Panc1 (cell line): ENCODE data around the gene DNM1. TPM values are rescaled to one million over a fixed set of nuclear protein-coding genes. Genes with fewer than 3 reads are reported as not detected.

Experiments
- ATAC-seq: fragments of 200-7000 bp; cut with Tn5 transposase; 2 replicates; pipeline ENCODE4 v1.9.1; 2020; ENCODE audit warnings: mild to moderate bottlenecking, moderate library complexity
- BruUV-seq: library from RNA; stranded (reverse); fragments of 400-500 nt; replicated peaks from 2 replicates; lab custom pipeline; 2021; lab: Mats Ljungman, UMichigan
- CTCF ChIA-PET: fragments of 300-600 bp; sonication (Branson Sonifier 250); formaldehyde crosslinking; loops from one replicate; lab custom pipeline; 2022; ENCODE audit warnings: antibody characterized with exemption; lab: Charles Lee
- POLR2A ChIA-PET: fragments of 300-600 bp; sonication (Branson Sonifier 250); formaldehyde crosslinking; loops from one replicate; lab custom pipeline; 2022; ENCODE audit warnings: antibody characterized with exemption; lab: Charles Lee
- DNase-seq: peaks from one replicate; pipeline ENCODE4 v3.0.0-alpha.2; 2010; ENCODE audit warnings: low read depth, low spot score
- H3K27ac ChIP-seq: 2 replicates; pipeline ENCODE4 v1.5.1; 2011; ENCODE audit warnings: mild to moderate bottlenecking, low read length, inconsistent platforms
- H3K27me3 ChIP-seq: fragments of 200-500 bp; sonication (Bioruptor generic); 2 replicates; pipeline ENCODE4 v1.6.0; 2014; ENCODE audit warnings: low read length, inconsistent platforms; ENCODE audit not compliant: control insufficient read depth, insufficient read depth
- H3K36me3 ChIP-seq: fragments of 200-500 bp; sonication (Bioruptor generic); 2 replicates; pipeline ENCODE4 v1.5.1; 2014; ENCODE audit warnings: inconsistent platforms, mild to moderate bottlenecking, low read length, moderate library complexity; ENCODE audit not compliant: control insufficient read depth, insufficient read depth
- H3K4me1 ChIP-seq: 2 replicates; pipeline ENCODE4 v1.5.1; 2011; ENCODE audit warnings: inconsistent platforms, mild to moderate bottlenecking, low read length, moderate library complexity; ENCODE audit not compliant: control insufficient read depth, insufficient read depth
- H3K4me3 ChIP-seq, 2 experiments: 2 replicates each; pipeline ENCODE4 v1.5.1; 2011 to 2012; ENCODE audit warnings: low read depth in 2 of 2, low read length in 2 of 2, mild to moderate bottlenecking in 2 of 2, inconsistent platforms in 1 of 2, moderate library complexity in 1 of 2
- H3K9me3 ChIP-seq: fragments of 200-500 bp; sonication (Bioruptor generic); 2 replicates; pipeline ENCODE4 v1.5.1; 2014; ENCODE audit warnings: low read depth, mild to moderate bottlenecking, inconsistent platforms, low read length, moderate library complexity; ENCODE audit not compliant: control insufficient read depth, insufficient read depth
- POLR2AphosphoS5 ChIP-seq: IDR thresholded peaks from 2 replicates; pipeline ENCODE4 v1.6.1; 2012; ENCODE audit warnings: mild to moderate bottlenecking, low read depth, low read length, moderate library complexity
- SIN3A ChIP-seq: IDR thresholded peaks from 2 replicates; pipeline ENCODE4 v1.6.1; 2012; ENCODE audit warnings: low read depth, mild to moderate bottlenecking, low read length, moderate library complexity, borderline replicate concordance; ENCODE audit not compliant: insufficient read depth
- TCF7L2 ChIP-seq: IDR thresholded peaks from 2 replicates; pipeline ENCODE4 v1.6.1; 2011; ENCODE audit warnings: mild to moderate bottlenecking, low read depth, low read length, inconsistent platforms
- in situ Hi-C: cut with HindIII; loops from 2 replicates; pipeline ENCODE4 v1.10.0; 2016; ENCODE audit warnings: low sequenced_read_pairs, low pct_unique_long_range_greater_than_20kb
- intact Hi-C: fragments of 100-400 bp; cut with micrococcal nuclease; formaldehyde crosslinking; loops from one replicate; pipeline ENCODE4 v1.10.0; 2022; ENCODE audit not compliant: unreplicated experiment
- total RNA-seq: library from RNA; stranded (reverse); gene quantifications from one replicate; pipeline ENCODE4 v1.2.1, GENCODE V29; 2021; ENCODE audit not compliant: unreplicated experiment
- TF ChIP-seq, protein P1 (sequence below): fragments of 450-650 bp; IDR thresholded peaks from 2 replicates; pipeline ENCODE4 v1.5.1; 2017; ENCODE audit warnings: mild to moderate bottlenecking
- TF ChIP-seq, protein P2 (sequence below), 2 experiments: IDR thresholded peaks; 2 replicates each; pipeline ENCODE4 v1.6.1; 2011 to 2012; ENCODE audit warnings: low read depth in 2 of 2, control low read depth in 1 of 2, low read length in 1 of 2, mild to moderate bottlenecking in 1 of 2, moderate library complexity in 1 of 2; ENCODE audit not compliant: insufficient read depth in 1 of 2

DNM1 gene
- total RNA-seq, 1 experiment from 2014 or later = 18.7 TPM

DNA sequence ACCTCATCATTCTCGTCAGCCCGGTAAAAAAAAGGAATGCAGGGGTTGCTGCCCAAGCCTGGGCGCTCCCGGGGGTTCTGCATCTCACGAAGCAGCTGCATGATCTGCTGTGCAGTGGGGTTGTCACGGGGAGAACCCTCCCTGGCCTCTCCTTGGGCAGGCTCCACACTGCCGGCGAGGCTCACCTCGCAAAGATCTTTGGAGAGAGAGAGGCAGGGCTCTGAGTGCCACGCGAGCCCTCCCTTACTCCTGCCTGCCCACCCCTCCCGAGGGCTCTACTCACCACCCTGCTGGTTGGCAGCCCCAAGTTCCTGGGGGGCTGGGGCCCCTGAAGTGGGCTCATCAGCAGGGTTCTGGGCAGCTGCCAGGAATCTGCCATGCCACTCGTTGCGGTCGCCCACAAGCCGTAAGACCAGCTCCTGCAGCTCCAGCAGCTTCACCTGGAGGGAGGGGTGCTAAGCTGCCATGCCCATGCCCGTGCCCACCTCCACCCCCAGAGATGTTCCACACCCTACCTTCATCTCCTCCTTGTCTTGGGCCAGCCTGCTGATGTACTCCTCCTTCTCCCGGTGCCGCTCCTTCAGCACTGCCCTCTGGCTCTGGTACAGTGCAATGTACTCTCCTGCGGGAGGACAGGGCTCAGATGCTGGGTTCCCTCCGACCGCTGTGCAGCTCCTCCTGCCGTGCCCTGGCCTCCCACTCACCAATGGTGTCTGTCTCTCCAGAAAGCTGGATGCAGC lies 54.1 kb downstream of the DNM1 start:
- intact Hi-C loops (no loop called here), in situ Hi-C loops (no loop called here)
- Histone ChIP-seq H3K4me1 (no peaks in the 10 kb centered on the region), H3K9me3 (no peaks in the 10 kb centered on the region), H3K27ac (no peak overlapping the region), H3K36me3 (no peaks in the 10 kb centered on the region), H3K27me3 (no peaks in the 10 kb centered on the region), H3K4me3 (no peak overlapping the region)
- TF ChIP-seq, protein P1, sequence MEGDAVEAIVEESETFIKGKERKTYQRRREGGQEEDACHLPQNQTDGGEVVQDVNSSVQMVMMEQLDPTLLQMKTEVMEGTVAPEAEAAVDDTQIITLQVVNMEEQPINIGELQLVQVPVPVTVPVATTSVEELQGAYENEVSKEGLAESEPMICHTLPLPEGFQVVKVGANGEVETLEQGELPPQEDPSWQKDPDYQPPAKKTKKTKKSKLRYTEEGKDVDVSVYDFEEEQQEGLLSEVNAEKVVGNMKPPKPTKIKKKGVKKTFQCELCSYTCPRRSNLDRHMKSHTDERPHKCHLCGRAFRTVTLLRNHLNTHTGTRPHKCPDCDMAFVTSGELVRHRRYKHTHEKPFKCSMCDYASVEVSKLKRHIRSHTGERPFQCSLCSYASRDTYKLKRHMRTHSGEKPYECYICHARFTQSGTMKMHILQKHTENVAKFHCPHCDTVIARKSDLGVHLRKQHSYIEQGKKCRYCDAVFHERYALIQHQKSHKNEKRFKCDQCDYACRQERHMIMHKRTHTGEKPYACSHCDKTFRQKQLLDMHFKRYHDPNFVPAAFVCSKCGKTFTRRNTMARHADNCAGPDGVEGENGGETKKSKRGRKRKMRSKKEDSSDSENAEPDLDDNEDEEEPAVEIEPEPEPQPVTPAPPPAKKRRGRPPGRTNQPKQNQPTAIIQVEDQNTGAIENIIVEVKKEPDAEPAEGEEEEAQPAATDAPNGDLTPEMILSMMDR = no peak
- TF ChIP-seq TCF7L2 = no peak
- TF ChIP-seq, protein P2, sequence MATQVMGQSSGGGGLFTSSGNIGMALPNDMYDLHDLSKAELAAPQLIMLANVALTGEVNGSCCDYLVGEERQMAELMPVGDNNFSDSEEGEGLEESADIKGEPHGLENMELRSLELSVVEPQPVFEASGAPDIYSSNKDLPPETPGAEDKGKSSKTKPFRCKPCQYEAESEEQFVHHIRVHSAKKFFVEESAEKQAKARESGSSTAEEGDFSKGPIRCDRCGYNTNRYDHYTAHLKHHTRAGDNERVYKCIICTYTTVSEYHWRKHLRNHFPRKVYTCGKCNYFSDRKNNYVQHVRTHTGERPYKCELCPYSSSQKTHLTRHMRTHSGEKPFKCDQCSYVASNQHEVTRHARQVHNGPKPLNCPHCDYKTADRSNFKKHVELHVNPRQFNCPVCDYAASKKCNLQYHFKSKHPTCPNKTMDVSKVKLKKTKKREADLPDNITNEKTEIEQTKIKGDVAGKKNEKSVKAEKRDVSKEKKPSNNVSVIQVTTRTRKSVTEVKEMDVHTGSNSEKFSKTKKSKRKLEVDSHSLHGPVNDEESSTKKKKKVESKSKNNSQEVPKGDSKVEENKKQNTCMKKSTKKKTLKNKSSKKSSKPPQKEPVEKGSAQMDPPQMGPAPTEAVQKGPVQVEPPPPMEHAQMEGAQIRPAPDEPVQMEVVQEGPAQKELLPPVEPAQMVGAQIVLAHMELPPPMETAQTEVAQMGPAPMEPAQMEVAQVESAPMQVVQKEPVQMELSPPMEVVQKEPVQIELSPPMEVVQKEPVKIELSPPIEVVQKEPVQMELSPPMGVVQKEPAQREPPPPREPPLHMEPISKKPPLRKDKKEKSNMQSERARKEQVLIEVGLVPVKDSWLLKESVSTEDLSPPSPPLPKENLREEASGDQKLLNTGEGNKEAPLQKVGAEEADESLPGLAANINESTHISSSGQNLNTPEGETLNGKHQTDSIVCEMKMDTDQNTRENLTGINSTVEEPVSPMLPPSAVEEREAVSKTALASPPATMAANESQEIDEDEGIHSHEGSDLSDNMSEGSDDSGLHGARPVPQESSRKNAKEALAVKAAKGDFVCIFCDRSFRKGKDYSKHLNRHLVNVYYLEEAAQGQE (IDR thresholded peaks at IDR 0.05; ENCODE audit: insufficient read depth in 1 of 2, low read depth in 2 of 2, low read length in 1 of 2) = no peak
- TF ChIP-seq SIN3A = no peak
- no peak for TF ChIP-seq POLR2AphosphoS5
- ATAC-seq (no peak), DNase-seq (no peak)
- ChIA-PET POLR2A (no interaction called here), CTCF (no interaction called here)
- no TSS peak for BruUV-seq

DNA sequence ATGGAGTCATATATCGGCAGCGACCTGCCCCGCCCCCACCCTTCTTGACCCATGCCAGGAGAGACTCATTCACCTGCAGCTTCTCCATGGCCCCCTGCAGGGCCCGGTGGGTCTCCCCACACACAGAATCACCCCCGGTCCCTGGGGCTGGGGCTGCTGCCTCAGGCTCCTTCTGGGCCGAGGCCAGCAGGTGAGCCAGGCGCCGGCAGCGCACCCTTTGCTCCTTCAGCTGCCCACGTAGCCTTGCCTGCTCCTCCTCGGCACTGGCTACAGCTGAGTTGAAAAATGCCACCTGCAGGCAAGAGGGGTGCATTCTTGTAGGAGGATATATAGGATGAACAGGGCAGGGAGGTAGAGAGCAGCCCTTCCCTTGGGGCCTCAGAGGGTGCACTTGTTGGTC lies 54.7 kb downstream of the DNM1 start:
- ATAC-seq = no peak
- no peaks in the 10 kb centered on the region for H3K36me3 ChIP-seq
- CTCF ChIA-PET = no interaction called here
- POLR2A ChIA-PET = no interaction called here
- no TSS peak for BruUV-seq
- no peaks in the 10 kb centered on the region for H3K9me3 ChIP-seq
- H3K27me3 ChIP-seq = no peaks in the 10 kb centered on the region
- no peaks in the 10 kb centered on the region for H3K4me1 ChIP-seq
- intact Hi-C loops (no loop called here), in situ Hi-C loops (no loop called here)
- DNase-seq = no peak
- no peak for TF ChIP-seq TCF7L2
- TF ChIP-seq, protein P1 = no peak
- no peak for TF ChIP-seq SIN3A
- no peak for TF ChIP-seq POLR2AphosphoS5
- TF ChIP-seq, protein P2 (IDR thresholded peaks at IDR 0.05; ENCODE audit: insufficient read depth in 1 of 2, low read depth in 2 of 2, low read length in 1 of 2) = no peak
- H3K27ac ChIP-seq = no peak overlapping the region
- H3K4me3 ChIP-seq = no peak overlapping the region
